Hepatocyte (in vitro differentiated cells): ENCODE data around the gene FOSL1. TPM values are rescaled to one million over a fixed set of nuclear protein-coding genes. Genes with fewer than 3 reads are reported as not detected.

Source experiments
- DNase-seq: peaks from one replicate; pipeline ENCODE4 v3.0.0-alpha.2; 2016; ENCODE audit warnings: low spot score
- H2AFZ ChIP-seq: fragments of 200-600 bp; sonication (generic); 2 replicates; pipeline ENCODE4 v1.6.0; 2016; ENCODE audit warnings: antibody characterized with exemption, mild to moderate bottlenecking
- H3K27ac ChIP-seq: fragments of 200-600 bp; sonication (generic); 2 replicates; pipeline ENCODE4 v1.5.1; 2016; ENCODE audit warnings: mild to moderate bottlenecking
- H3K27me3 ChIP-seq: fragments of 200-600 bp; sonication (generic); 2 replicates; pipeline ENCODE4 v1.6.1; 2016
- H3K36me3 ChIP-seq: fragments of 200-600 bp; sonication (generic); replicated peaks from 2 replicates; pipeline ENCODE4 v1.5.1; 2016; ENCODE audit warnings: low read depth; ENCODE audit not compliant: insufficient read depth
- H3K4me1 ChIP-seq: fragments of 200-600 bp; sonication (generic); 2 replicates; pipeline ENCODE4 v1.5.1; 2016; ENCODE audit warnings: mild to moderate bottlenecking, moderate library complexity; ENCODE audit not compliant: insufficient read depth
- H3K4me2 ChIP-seq: fragments of 200-600 bp; sonication (generic); 2 replicates; pipeline ENCODE4 v1.6.0; 2016
- H3K4me3 ChIP-seq: fragments of 200-600 bp; sonication (generic); 2 replicates; pipeline ENCODE4 v1.5.1; 2016; ENCODE audit warnings: mild to moderate bottlenecking
- H3K79me2 ChIP-seq: fragments of 200-600 bp; sonication (generic); 2 replicates; pipeline ENCODE4 v1.6.0; 2017; ENCODE audit warnings: mild to moderate bottlenecking
- H3K9me2 ChIP-seq: fragments of 200-600 bp; sonication (generic); replicated peaks from 2 replicates; pipeline ENCODE4 v1.6.0; 2017; ENCODE audit warnings: mild to moderate bottlenecking; ENCODE audit not compliant: insufficient read depth
- H3K9me3 ChIP-seq: fragments of 200-600 bp; sonication (generic); 2 replicates; pipeline ENCODE4 v1.5.1; 2016; ENCODE audit warnings: low read depth, mild to moderate bottlenecking
- H4K20me1 ChIP-seq: fragments of 200-600 bp; sonication (generic); 2 replicates; pipeline ENCODE4 v1.6.0; 2016; ENCODE audit warnings: mild to moderate bottlenecking; ENCODE audit not compliant: insufficient read depth, poor library complexity, severe bottlenecking
- CTCF ChIP-seq: fragments of 200-600 bp; sonication (generic); IDR thresholded peaks from 2 replicates; pipeline ENCODE4 v1.5.1; 2016; ENCODE audit warnings: antibody characterized with exemption, mild to moderate bottlenecking; ENCODE audit not compliant: poor library complexity
- EZH2 ChIP-seq: fragments of 200-600 bp; sonication (generic); IDR thresholded peaks from 2 replicates; pipeline ENCODE4 v1.6.1; 2016; ENCODE audit warnings: antibody characterized with exemption, mild to moderate bottlenecking, borderline replicate concordance
- EZH2phosphoT487 ChIP-seq: fragments of 200-600 bp; sonication (generic); IDR thresholded peaks from one replicate; pipeline ENCODE4 v1.6.1; 2018; ENCODE audit warnings: antibody characterized with exemption, mild to moderate bottlenecking, low read depth, moderate library complexity; ENCODE audit not compliant: unreplicated experiment, severe bottlenecking
- WGBS: methylation state at CpG from one replicate; pipeline ENCODE4 v1.1.6; 2016; ENCODE audit warnings: low lambda C conversion rate; ENCODE audit errors: missing lambda C conversion rate; 5-methylcytosine and 5-hydroxymethylcytosine counted together
- polyA plus RNA-seq: library from polyadenylated mRNA; unstranded; fragments of >200 nt; fragmentation: Nextera tagmentation; extraction: Ambion mirVana; gene quantifications from 2 replicates; pipeline ENCODE4 v1.2.1, GENCODE V29; 2016
- total RNA-seq: library from RNA; depleted of rRNA; stranded (reverse); fragments of >200 nt; gene quantifications from 2 replicates; pipeline ENCODE4 v1.2.3, GENCODE V29; 2014

FOSL1 gene
- total and polyA plus RNA-seq, 2 experiments from 2014 or later, result 4.5 to 16.5 TPM

GRCh38 chr11:65896034-65896999 is 3.9 kb downstream of the FOSL1 start:
- Histone ChIP-seq H4K20me1 (no peaks in the 10 kb centered on the region), H2AFZ (no peak overlapping the region), H3K4me2 (no peak overlapping the region), H3K9me3 (no peaks in the 10 kb centered on the region), H3K4me1 (peaks cover 21% of the 10 kb centered on the region), H3K27me3 (peaks cover 21% of the 10 kb centered on the region), H3K36me3 (no peaks in the 10 kb centered on the region), H3K9me2 (no peaks in the 10 kb centered on the region), H3K79me2 (peaks cover 8% of the 10 kb centered on the region), H3K27ac (no peak overlapping the region), H3K4me3 (no peak overlapping the region)
- no peak for TF ChIP-seq CTCF
- no peak for TF ChIP-seq EZH2phosphoT487
- no peak for DNase-seq
- 87% methylated on average over 14 of the region's 14 CpGs for WGBS

- TF ChIP-seq CTCF, result no peak
- no peak overlapping the region for H3K4me3 ChIP-seq
- H3K36me3 ChIP-seq, result no peaks in the 10 kb centered on the region
- peaks cover 15% of the 10 kb centered on the region for H3K27me3 ChIP-seq
- peaks cover 29% of the 10 kb centered on the region for H3K4me1 ChIP-seq
- H2AFZ ChIP-seq, result no peak overlapping the region
- no peak overlapping the region for H3K4me2 ChIP-seq
- no peak for DNase-seq
- H3K79me2 ChIP-seq, result peaks cover 8% of the 10 kb centered on the region
- H4K20me1 ChIP-seq, result no peaks in the 10 kb centered on the region
- H3K9me3 ChIP-seq, result no peaks in the 10 kb centered on the region
- WGBS, result 94% methylated on average over 5 of the region's 5 CpGs
- no peaks in the 10 kb centered on the region for H3K9me2 ChIP-seq
- H3K27ac ChIP-seq, result no peak overlapping the region
These were observed 4.7 kb downstream of the FOSL1 start for GRCh38 chr11:65895482-65895981.

GRCh38 chr11:65894034-65894591 is 6.1 kb downstream of the FOSL1 start:
- WGBS, result 97% methylated on average over 16 of the region's 16 CpGs

More at GRCh38 chr11:65894034-65894591, 6.1 kb downstream of the FOSL1 start:
- Histone ChIP-seq H3K4me1 (peaks cover 30% of the 10 kb centered on the region), H3K36me3 (no peaks in the 10 kb centered on the region), H3K9me3 (no peaks in the 10 kb centered on the region), H3K27me3 (peaks cover 9% of the 10 kb centered on the region), H3K9me2 (no peaks in the 10 kb centered on the region), H4K20me1 (no peaks in the 10 kb centered on the region), H3K79me2 (peaks cover 8% of the 10 kb centered on the region), H2AFZ (no peak overlapping the region), H3K27ac (no peak overlapping the region), H3K4me3 (no peak overlapping the region), H3K4me2 (no peak overlapping the region)
- no peak for DNase-seq
- TF ChIP-seq EZH2phosphoT487 (no peak), EZH2 (no peak), CTCF (no peak)
